G401 (cell line): Measurements from ENCODE around the gene GNAQ. TPM values are rescaled to one million over a fixed set of nuclear protein-coding genes. Genes with fewer than 3 reads are reported as not detected.
"Not testable (repeated sequence)": the region's sequence is repeated elsewhere in the genome, so short reads cannot be mapped to it uniquely, and the experiment has no call there.

Experiments used
- DNase-seq: peaks from one replicate; pipeline ENCODE4 v3.0.0-alpha.2; 2015; ENCODE audit warnings: low spot score
- in situ Hi-C: cut with HindIII; loops from 2 replicates; pipeline ENCODE4 v1.10.0; 2016; ENCODE audit warnings: low sequenced_read_pairs, mixed read lengths
- total RNA-seq: library from RNA; depleted of rRNA; stranded (reverse); fragments of >200 nt; shearing (Covaris generic); gene quantifications from 2 replicates; pipeline ENCODE4 v1.2.3, GENCODE V29; 2014

Gene GNAQ
- total RNA-seq, 1 experiment from 2014 or later: 24.5 TPM

GRCh38 chr9:77743386-77743785 lies 288.2 kb downstream of the GNAQ start:
- in situ Hi-C loops: no loop called here

DNA sequence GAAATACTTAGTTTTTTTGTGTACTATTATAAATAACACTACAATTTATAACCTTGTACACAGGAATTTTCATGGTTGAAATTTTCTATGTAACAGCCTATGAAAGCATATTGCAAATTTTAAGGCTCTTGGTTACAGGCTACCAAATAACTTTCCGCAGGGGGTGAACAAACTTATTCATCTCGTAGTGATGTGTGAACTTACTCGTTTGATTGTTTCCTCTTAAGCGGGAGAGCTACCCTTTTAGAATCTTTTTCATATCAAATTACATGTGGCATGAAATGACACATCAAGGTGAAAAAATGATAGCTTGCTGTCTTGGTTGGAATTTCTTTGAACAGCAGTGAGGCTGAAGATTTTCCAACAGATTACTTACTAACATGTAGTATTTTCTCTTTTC lies 292.7 kb downstream of the GNAQ start:
- no peak for DNase-seq
- in situ Hi-C loops: no loop called here

More at GRCh38 chr9:77743386-77743785, 288.2 kb downstream of the GNAQ start:
- no peak for DNase-seq

DNA sequence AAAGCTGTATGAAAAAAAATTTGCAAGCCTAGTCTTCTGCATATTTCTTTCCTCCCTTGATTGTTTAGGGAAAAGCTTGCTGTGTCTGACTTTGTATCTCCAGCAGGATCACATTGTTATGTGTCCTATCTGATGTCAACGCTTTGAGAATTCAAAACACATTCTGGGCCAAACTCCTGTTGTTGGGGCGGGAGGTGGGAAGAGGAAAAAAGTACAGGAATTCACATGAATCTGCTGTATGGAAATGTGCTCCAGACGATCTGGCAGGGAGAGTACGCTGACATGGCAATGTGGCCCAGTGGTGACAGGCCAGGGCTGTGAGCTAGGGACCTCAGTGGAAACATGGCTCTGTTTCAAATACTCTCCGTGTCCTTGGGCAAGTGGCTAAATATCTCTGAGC lies 296.1 kb downstream of the GNAQ start:
- in situ Hi-C loops: no loop called here

GRCh38 chr9:77731930-77732329 lies 299.7 kb downstream of the GNAQ start:
- in situ Hi-C loops: no loop called here
- DNase-seq: no peak

More for the DNA sequence above, 296.1 kb downstream of the GNAQ start:
- DNase-seq: no peak

- no peak for DNase-seq
- in situ Hi-C loops: no loop called here
These were observed 300.5 kb downstream of the GNAQ start for GRCh38 chr9:77731008-77731698.

- no peak for DNase-seq
- in situ Hi-C loops: no loop called here
These were observed 302.4 kb downstream of the GNAQ start for GRCh38 chr9:77729177-77729576.

DNA sequence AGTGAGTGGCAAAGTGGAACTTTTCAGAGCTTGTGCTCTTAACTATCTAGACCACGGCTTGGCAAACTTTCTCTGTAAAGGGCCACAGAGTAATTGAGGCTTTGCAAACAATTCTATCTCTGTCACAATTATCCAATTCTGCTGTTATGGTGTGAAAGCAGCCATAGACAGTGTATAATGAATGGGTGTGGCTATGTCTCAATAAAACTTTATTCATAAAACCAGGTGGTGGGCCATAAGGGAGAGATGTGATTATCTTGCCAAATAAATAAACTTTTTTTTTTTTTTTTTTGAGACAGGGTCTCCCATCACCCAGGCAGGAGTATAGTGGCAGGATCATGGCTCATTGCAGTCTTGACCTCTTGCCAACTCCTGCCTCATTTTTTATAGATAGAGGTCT lies 304.8 kb downstream of the GNAQ start:
- no peak for DNase-seq
- in situ Hi-C loops: no loop called here

GRCh38 chr9:77726289-77726688 lies 305.3 kb downstream of the GNAQ start:
- in situ Hi-C loops: no loop called here
- DNase-seq: no peak

DNA sequence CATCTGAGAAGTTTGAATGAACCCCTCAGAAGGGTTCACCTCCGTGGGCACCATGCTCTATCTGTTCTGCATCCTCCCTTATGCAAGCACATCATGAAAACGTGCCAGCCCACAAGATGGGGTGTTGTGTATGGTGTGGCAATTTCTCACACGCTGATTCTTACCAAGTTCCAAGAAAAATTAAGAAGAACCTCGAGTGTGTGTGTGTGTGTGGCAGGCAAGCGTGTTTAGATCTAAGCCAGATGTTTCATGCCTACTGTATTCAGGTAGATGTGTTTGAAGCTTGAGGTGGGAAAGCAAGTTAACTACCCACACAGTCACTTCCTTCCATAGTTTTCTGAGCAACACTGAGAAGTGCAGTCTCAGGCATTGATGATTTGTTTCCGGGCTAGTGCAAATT lies 305.8 kb downstream of the GNAQ start:
- in situ Hi-C loops: no loop called here
- no peak for DNase-seq

DNA sequence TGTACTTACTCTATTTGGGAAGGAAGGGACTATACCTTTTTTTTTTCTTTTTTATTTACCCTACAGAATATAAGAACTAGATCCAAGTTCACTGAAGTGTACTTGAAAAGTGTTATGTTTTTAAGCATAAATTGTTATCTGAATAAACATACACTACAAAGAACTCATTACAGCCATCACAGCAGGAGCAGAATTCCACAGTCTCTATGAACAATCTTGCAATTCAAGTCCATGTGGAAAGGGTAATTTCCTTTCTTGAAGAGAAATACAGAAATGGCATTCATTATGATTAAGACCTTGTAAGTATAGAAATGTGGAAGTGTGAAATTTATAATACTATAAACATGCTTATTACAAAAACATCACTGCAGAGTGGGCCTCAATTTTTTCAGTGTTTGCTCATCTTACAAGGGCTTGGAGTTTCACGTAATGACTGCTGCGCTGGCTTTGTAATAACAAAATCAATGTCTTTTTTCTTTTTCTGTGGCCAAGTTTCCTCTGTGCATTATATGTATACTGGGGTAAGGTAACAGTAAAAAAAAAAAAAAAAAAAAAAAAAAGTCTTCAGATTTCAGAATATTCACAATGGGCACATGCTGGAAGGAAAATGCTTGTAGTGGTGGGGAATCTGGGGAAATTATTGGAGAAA lies 306.4 kb downstream of the GNAQ start:
- in situ Hi-C loops: no loop called here
- no peak for DNase-seq

DNA sequence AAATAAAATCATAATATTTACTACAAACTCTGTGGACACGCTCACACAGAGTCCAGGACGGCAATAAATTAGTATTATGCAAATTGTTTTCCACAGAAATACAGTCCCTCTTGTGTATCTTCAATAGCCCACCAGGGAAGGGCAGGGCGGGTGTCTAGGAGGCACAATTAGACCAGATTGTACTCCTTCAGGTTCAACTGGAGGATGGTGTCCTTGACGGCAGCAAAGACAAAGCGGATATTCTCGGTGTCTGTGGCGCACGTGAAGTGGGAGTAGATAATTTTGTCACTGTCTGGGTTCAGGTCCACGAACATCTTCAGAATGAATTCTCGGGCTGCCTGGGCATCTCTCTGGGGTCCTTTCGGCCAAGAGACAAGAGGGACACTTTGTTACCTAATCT lies 310.5 kb downstream of the GNAQ start:
- in situ Hi-C loops, DNase-seq: not testable (repeated sequence)

GRCh38 chr9:77719321-77719720 lies 312.3 kb downstream of the GNAQ start:
- in situ Hi-C loops: no loop called here
- DNase-seq: no peak

- DNase-seq, in situ Hi-C loops: not testable (repeated sequence)
These were observed 313.3 kb downstream of the GNAQ start for GRCh38 chr9:77718298-77718640.

GRCh38 chr9:77717608-77718297 lies 313.9 kb downstream of the GNAQ start:
- DNase-seq, in situ Hi-C loops: not testable (repeated sequence)

- in situ Hi-C loops: no loop called here
- DNase-seq: no peak
These were observed 317.5 kb downstream of the GNAQ start for GRCh38 chr9:77714077-77714549.

- in situ Hi-C loops: no loop called here
These were observed 319.0 kb downstream of the GNAQ start for GRCh38 chr9:77712533-77713130.

GRCh38 chr9:77710965-77711648 lies 320.5 kb downstream of the GNAQ start:
- DNase-seq: no peak
- in situ Hi-C loops: no loop called here

More at GRCh38 chr9:77712533-77713130, 319.0 kb downstream of the GNAQ start:
- DNase-seq: no peak

GRCh38 chr9:77710316-77710715 lies 321.3 kb downstream of the GNAQ start:
- no peak for DNase-seq
- in situ Hi-C loops: no loop called here

DNA sequence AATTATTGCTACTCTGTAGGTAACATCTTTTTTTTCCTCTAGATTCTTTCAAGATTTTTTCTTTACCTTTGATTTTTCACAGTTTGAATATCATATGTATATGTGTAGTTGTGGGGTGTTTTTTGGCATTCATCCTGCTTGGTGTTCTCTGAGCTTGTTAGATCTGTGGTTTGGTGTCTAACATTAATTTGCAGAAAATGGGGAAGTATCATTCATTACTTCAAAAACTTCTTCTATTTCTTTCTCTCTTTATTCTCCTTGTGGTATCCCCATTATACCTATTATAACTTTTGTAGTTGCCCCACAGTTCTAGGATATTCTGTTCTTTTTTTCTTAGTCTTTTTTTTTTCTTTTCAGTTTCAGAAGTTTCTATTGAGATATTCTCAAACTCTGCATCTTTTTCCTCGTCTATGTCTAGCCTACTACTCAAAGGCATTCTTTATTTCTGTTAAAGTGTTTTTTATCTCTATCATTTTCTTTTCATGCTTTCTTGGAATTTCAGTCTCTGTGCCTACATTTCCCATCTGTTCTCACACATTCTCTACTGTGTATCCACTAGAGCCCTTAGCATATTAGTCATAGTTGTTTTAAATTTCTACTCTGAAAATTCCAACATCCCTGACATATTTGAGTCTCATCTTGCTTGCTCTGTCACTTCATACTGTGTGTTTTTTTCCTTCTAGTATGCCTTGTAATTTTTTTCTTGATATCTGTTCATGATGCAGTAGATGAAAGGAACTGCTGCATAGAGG lies 323.4 kb downstream of the GNAQ start:
- DNase-seq: no peak

More for the DNA sequence above, 323.4 kb downstream of the GNAQ start:
- in situ Hi-C loops: no loop called here
